22Rv1 (cell line): ENCODE results near the gene RPP40.

Source experiments
- CTCF ChIP-seq: fragments of 450-650 bp; IDR thresholded peaks from 2 replicates; pipeline ENCODE4 v1.5.1; 2017; ENCODE audit warnings: mild to moderate bottlenecking
- ZFX ChIP-seq: fragments of 450-650 bp; IDR thresholded peaks from 2 replicates; pipeline ENCODE4 v1.6.1; 2017; ENCODE audit warnings: antibody characterized with exemption, borderline replicate concordance

DNA sequence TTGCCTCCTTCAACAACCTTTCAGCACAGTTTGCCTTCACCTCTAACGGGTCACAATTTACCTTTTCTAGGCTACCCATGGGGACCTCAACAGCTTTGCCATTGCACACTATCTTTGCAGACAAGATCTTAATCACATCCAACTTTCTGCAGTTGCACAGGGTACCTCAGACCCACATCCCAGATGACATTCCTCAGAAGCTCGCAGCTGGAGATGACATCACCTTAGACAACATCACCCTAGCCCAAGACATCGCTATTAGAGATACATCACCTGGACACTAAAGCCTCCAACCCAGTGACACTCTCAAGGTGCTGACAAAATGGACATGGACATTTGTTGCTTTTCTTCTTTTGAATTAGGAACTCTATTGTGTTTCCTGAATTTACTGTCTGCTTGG, 38.6 kb upstream of the RPP40 start:
- TF ChIP-seq CTCF, result no peak
- TF ChIP-seq ZFX, result no peak
